NCI-H82 (cell line): ENCODE results near the gene MAP3K19.
A peak's percentile ranks its signal among the peaks of the same experiment; 100 is the strongest.

Experiments
- DNase-seq: peaks from one replicate; lab custom pipeline; 2025; lab: John Stamatoyannopoulos, UW

MAP3K19 gene

GRCh38 chr2:134926231-134926931 is 120.9 kb downstream of the MAP3K19 start:
- no peak for DNase-seq

DNA sequence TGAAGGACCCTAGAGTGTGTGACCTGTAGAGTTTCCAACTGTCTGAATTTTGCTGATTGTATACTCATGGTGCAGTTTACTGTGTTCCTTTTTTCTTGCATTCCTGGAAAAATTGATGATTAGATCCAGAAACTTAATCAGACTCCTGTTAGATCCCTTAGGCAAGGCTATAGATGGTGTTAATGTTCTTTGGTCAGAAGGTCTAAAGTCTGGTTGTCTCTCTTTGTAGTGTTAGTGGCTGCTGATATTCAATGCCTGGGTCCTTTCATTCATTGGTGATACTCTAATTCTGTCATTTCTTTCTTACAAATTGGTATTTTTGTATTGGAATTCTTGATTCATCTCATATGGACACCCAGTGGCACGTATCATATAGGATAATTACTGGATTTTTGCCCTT is 122.3 kb downstream of the MAP3K19 start:
- DNase-seq: no peak

DNA sequence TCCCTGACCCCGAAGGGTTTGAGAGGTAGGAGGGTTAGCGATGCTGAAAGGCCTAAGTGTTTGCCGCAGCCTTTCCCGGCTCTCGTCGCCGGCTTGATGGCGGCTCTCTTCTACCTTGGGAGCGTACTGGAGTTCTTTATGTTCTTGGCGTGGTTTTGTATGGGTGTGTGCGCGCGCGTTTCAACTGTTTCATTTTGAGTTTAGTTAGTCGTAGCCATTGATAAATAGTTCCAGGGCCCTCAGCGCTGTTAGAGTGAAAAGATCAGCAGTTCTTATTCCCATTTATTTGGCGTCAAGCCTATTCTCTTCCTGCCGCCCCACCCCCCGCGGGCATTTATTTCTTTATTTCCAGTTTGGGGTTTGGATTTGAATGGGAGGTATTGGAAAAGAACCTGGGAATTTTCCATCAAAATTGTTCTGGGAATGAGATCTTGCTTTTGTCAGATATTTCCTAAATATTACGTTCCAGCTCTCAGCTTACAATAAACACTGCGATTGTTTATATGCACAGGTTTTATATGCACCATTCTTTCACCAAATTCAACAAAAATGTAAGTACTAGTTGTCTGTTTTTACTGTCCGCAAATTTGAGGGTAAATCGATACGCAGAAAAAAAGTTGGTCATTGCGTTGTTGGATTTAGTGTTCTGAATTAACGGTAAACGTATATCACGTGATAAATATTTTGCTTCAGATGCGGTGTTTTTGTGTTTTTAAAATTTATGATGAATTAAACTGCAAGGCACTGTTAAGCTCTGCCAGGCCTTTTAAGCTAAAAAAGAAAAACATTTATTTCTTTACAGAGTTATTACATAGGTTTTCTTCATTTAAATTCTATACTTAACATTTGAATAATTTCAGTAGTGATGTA is 127.7 kb downstream of the MAP3K19 start:
- DNase-seq: peak; percentile 76

GRCh38 chr2:134918526-134919340 is 128.5 kb downstream of the MAP3K19 start, which contains the start of gene CCNT2:
CCNT2 (plus strand) TSS chr2:134918822; CDS start chr2:134918855, 33 bp downstream.
- peak; percentile 99 for DNase-seq

- no peak for DNase-seq
Observed at GRCh38 chr2:134917888-134918525, 129.2 kb downstream of the MAP3K19 start.

- no peak for DNase-seq
Observed at GRCh38 chr2:134917360-134917865, 129.8 kb downstream of the MAP3K19 start.
